PC-3 (cell line): Measurements from ENCODE around the gene PTCD1. TPM values are rescaled to one million over a fixed set of nuclear protein-coding genes. Genes with fewer than 3 reads are reported as not detected.

Experiments used
- ATAC-seq: fragments of 200-7000 bp; cut with Tn5 transposase; 2 replicates; pipeline ENCODE4 v1.9.1; 2020; ENCODE audit warnings: mild to moderate bottlenecking, moderate library complexity
- BruUV-seq: library from RNA; stranded (reverse); fragments of 400-500 nt; replicated peaks from 2 replicates; lab custom pipeline; 2021; lab: Mats Ljungman, UMichigan
- CTCF ChIA-PET: fragments of 300-600 bp; sonication (Branson Sonifier 250); formaldehyde crosslinking; loops from one replicate; lab custom pipeline; 2022; ENCODE audit warnings: antibody characterized with exemption; lab: Charles Lee
- POLR2A ChIA-PET: fragments of 300-600 bp; sonication (Branson Sonifier 250); formaldehyde crosslinking; loops from one replicate; lab custom pipeline; 2022; ENCODE audit warnings: antibody characterized with exemption; ENCODE audit not compliant: unreplicated experiment; lab: Charles Lee
- DNase-seq: peaks from one replicate; pipeline ENCODE4 v3.0.0-alpha.2; 2015
- H2AFZ ChIP-seq: fragments of 300-600 bp; sonication (generic); 2 replicates; pipeline ENCODE4 v1.6.0; 2016; ENCODE audit warnings: antibody characterized with exemption, low read length
- H3F3A ChIP-seq: fragments of 300-600 bp; sonication (generic); one replicate; pipeline ENCODE4 v1.6.0; 2017; ENCODE audit warnings: antibody characterized with exemption, low read length, control low read depth, mild to moderate bottlenecking; ENCODE audit not compliant: unreplicated experiment
- H3K27ac ChIP-seq: fragments of 300-600 bp; sonication (generic); 2 replicates; pipeline ENCODE4 v1.5.1; 2016; ENCODE audit warnings: mild to moderate bottlenecking, low read length
- H3K27me3 ChIP-seq: fragments of 300-600 bp; sonication (generic); 2 replicates; pipeline ENCODE4 v1.6.1; 2016; ENCODE audit warnings: low read length, mixed read lengths
- H3K36me3 ChIP-seq: fragments of 300-600 bp; sonication (generic); 2 replicates; pipeline ENCODE4 v1.6.1; 2016; ENCODE audit warnings: low read depth, mixed run types, low read length, mixed read lengths
- H3K4me1 ChIP-seq: fragments of 300-600 bp; sonication (generic); 2 replicates; pipeline ENCODE4 v1.5.1; 2016; ENCODE audit warnings: low read length; ENCODE audit not compliant: insufficient read depth
- H3K4me2 ChIP-seq: fragments of 300-600 bp; sonication (generic); 2 replicates; pipeline ENCODE4 v1.6.0; 2016; ENCODE audit warnings: low read length
- H3K4me3 ChIP-seq: fragments of 300-600 bp; sonication (generic); 2 replicates; pipeline ENCODE4 v1.5.1; 2016; ENCODE audit warnings: mild to moderate bottlenecking, low read length, mixed read lengths
- H3K79me2 ChIP-seq: fragments of 300-600 bp; sonication (generic); 2 replicates; pipeline ENCODE4 v1.6.1; 2017; ENCODE audit warnings: low read length, mixed read lengths
- H3K9ac ChIP-seq: fragments of 300-600 bp; sonication (generic); 2 replicates; pipeline ENCODE4 v1.6.0; 2016; ENCODE audit warnings: mild to moderate bottlenecking, low read length
- H3K9me2 ChIP-seq: fragments of 300-600 bp; sonication (generic); replicated peaks from 2 replicates; pipeline ENCODE4 v1.6.1; 2016; ENCODE audit warnings: mixed run types, low read length, mixed read lengths
- H3K9me3 ChIP-seq: fragments of 300-600 bp; sonication (generic); 2 replicates; pipeline ENCODE4 v1.6.1; 2016; ENCODE audit warnings: low read length, mixed read lengths
- H4K20me1 ChIP-seq: fragments of 300-600 bp; sonication (generic); 2 replicates; pipeline ENCODE4 v1.6.1; 2016; ENCODE audit warnings: low read length, mixed read lengths
- EZH2 ChIP-seq: fragments of 300-600 bp; sonication (generic); IDR thresholded peaks from one replicate; pipeline ENCODE4 v1.6.1; 2017; ENCODE audit warnings: antibody characterized with exemption, mild to moderate bottlenecking, low read length; ENCODE audit not compliant: unreplicated experiment
- EZH2phosphoT487 ChIP-seq: fragments of 300-600 bp; sonication (generic); IDR thresholded peaks from 2 replicates; pipeline ENCODE4 v1.6.1; 2018; ENCODE audit warnings: mild to moderate bottlenecking, antibody characterized with exemption, low read length, borderline replicate concordance
- intact Hi-C: fragments of 100-400 bp; cut with micrococcal nuclease; formaldehyde crosslinking; loops from 2 replicates; pipeline ENCODE4 v1.9.0; 2023
- total RNA-seq: library from RNA; depleted of rRNA; stranded (reverse); fragments of >200 nt; gene quantifications from 2 replicates; pipeline ENCODE4 v1.2.3, GENCODE V29; 2014
- TF ChIP-seq, protein P1 (sequence below): fragments of 300-600 bp; sonication (generic); conservative IDR thresholded peaks from 2 replicates; pipeline ENCODE4 v1.5.1; 2017; ENCODE audit warnings: antibody characterized with exemption, low read depth, mild to moderate bottlenecking, low read length

PTCD1 gene
- total RNA-seq, 1 experiment from 2014 or later: 10.4 TPM

DNA sequence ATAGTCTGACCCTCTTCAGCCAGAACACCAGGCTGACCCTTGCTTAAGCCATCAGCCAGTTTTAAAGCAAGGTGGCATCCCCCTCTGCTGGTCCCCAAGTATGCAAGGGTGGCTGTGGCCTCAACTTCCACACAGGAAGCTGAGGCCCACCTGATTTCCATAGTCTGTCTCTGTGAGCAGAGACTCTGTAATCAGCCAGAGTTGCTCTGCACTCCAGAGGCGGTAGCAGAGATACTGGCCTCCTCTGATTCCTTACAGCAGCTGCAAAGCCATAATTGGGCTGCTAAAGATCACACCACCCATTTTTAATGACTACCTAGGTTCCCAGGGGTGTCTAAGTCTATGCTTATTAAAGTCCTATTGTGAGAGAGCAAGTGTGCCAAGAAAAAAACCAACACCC lies 32.0 kb downstream of the PTCD1 start:
- Histone ChIP-seq H3F3A (no peaks in the 10 kb centered on the region), H4K20me1 (peaks cover 28% of the 10 kb centered on the region), H3K36me3 (peaks cover 34% of the 10 kb centered on the region), H3K27me3 (no peaks in the 10 kb centered on the region), H3K4me1 (peaks cover 22% of the 10 kb centered on the region), H3K9me3 (no peaks in the 10 kb centered on the region), H2AFZ (no peak overlapping the region), H3K4me2 (peak overlapping the region; percentile 91), H3K9ac (peak overlapping the region; percentile 98), H3K27ac (no peak overlapping the region), H3K4me3 (peak overlapping the region; percentile 90), H3K79me2 (peaks cover 73% of the 10 kb centered on the region), H3K9me2 (no peaks in the 10 kb centered on the region)
- DNase-seq (no peak), ATAC-seq (no peak)
- CTCF ChIA-PET: no interaction called here
- no TSS peak for BruUV-seq
- POLR2A ChIA-PET: no interaction called here
- intact Hi-C loops: loop anchor here (5.0 kb wide), 1 partner anchor 676 kb away; the partner anchor contains the start of gene ZNF3
- TF ChIP-seq EZH2 (no peak), EZH2phosphoT487 (no peak)
- TF ChIP-seq, protein P1, sequence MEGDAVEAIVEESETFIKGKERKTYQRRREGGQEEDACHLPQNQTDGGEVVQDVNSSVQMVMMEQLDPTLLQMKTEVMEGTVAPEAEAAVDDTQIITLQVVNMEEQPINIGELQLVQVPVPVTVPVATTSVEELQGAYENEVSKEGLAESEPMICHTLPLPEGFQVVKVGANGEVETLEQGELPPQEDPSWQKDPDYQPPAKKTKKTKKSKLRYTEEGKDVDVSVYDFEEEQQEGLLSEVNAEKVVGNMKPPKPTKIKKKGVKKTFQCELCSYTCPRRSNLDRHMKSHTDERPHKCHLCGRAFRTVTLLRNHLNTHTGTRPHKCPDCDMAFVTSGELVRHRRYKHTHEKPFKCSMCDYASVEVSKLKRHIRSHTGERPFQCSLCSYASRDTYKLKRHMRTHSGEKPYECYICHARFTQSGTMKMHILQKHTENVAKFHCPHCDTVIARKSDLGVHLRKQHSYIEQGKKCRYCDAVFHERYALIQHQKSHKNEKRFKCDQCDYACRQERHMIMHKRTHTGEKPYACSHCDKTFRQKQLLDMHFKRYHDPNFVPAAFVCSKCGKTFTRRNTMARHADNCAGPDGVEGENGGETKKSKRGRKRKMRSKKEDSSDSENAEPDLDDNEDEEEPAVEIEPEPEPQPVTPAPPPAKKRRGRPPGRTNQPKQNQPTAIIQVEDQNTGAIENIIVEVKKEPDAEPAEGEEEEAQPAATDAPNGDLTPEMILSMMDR: no peak

DNA sequence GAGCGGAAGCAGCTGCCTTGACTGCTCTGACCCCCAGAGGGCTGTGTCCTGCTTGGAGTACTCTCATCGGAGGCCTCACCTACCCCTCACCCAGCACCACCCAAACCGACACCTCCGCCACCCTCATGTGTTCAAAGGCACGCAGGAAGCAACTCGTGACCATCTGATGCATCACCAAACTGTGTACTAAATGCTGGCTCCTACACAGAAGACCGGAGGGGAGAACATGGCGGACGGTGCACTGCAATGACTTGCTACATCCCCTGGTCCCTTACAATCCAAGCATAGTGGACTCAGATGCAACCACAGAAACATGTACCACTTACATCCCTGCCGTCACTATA lies 33.6 kb downstream of the PTCD1 start:
- Histone ChIP-seq H3K9me2 (no peaks in the 10 kb centered on the region), H3F3A (no peaks in the 10 kb centered on the region), H3K4me2 (no peak overlapping the region), H3K9ac (no peak overlapping the region), H2AFZ (no peak overlapping the region), H3K79me2 (peaks cover 61% of the 10 kb centered on the region), H3K4me1 (peaks cover 16% of the 10 kb centered on the region), H4K20me1 (peaks cover 26% of the 10 kb centered on the region), H3K9me3 (no peaks in the 10 kb centered on the region), H3K27ac (no peak overlapping the region), H3K36me3 (peaks cover 33% of the 10 kb centered on the region), H3K27me3 (no peaks in the 10 kb centered on the region), H3K4me3 (no peak overlapping the region)
- intact Hi-C loops: loop anchor here (5.0 kb wide), 1 partner anchor 677 kb away; the partner anchor contains the start of gene ZNF3
- ChIA-PET POLR2A (no interaction called here), CTCF (no interaction called here)
- DNase-seq (no peak), ATAC-seq (no peak)
- BruUV-seq: no TSS peak
- no peak for TF ChIP-seq EZH2phosphoT487
- TF ChIP-seq EZH2: no peak
- TF ChIP-seq, protein P1: no peak

DNA sequence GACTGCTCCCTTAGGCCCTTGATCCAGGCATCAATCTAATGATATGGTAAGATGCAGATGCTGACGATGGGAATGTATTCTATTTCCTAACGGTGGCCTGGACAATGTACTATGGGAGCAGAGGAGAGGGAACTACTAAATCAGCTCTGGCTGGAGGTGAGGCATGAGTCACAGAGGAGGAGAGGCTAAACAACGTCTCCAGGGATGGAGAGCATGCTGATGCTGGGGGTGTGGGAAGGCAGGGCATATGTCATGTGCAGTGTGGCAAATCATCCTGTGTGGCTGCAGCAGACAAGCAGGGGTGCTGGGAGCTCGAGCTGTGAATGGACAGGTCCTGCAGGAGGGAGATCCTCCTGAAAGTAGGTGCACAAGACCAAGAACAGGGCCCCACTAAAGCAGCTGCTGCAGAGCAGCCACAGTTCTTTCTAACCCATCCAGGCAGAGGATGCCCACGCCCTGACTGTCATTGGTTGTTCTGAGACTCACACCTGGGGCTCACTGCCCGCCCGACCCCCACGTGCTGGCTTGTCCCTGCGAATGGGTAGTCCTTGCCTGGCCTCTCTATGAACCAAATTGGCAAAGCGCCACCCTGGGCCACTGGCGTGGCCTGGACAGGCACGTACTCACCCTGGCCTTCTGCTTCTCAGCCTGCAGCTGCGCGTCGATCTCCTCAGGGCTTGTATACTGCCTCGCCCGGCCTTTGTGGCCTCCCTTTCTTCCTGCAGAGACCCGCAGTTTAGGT lies 34.2 kb downstream of the PTCD1 start:
- ChIA-PET POLR2A (no interaction called here), CTCF (no interaction called here)
- no peak overlapping the region for H3K27ac ChIP-seq
- H4K20me1 ChIP-seq: peaks cover 23% of the 10 kb centered on the region; the same call in 1 of the 2 replicates
- H3K4me2 ChIP-seq: no peak overlapping the region
- H3K4me1 ChIP-seq: peaks cover 14% of the 10 kb centered on the region
- H2AFZ ChIP-seq: no peak overlapping the region
- no peaks in the 10 kb centered on the region for H3K27me3 ChIP-seq
- no peak for DNase-seq
- intact Hi-C loops: no loop called here
- H3K9ac ChIP-seq: no peak overlapping the region
- H3F3A ChIP-seq: no peaks in the 10 kb centered on the region
- no peaks in the 10 kb centered on the region for H3K9me2 ChIP-seq
- H3K79me2 ChIP-seq: peaks cover 55% of the 10 kb centered on the region
- peaks cover 34% of the 10 kb centered on the region for H3K36me3 ChIP-seq
- TF ChIP-seq EZH2phosphoT487: no peak
- no peak for TF ChIP-seq EZH2
- TF ChIP-seq, protein P1: no peak
- no peak for ATAC-seq
- H3K9me3 ChIP-seq: no peaks in the 10 kb centered on the region
- no TSS peak for BruUV-seq
- H3K4me3 ChIP-seq: no peak overlapping the region
